ENCODE results near the gene KIF2A. TPM values are rescaled to one million over a fixed set of nuclear protein-coding genes. Genes with fewer than 3 reads are reported as not detected.

The KIF2A gene
- total RNA-seq, 3 donors from 2014 or later: 34.2 to 43.3 (median 41.8) TPM

GRCh38 chr5:62373382-62373781 lies 67.4 kb downstream of the KIF2A start:
- H3K4me3 ChIP-seq: no peak overlapping the region
- H3K4me1 ChIP-seq (ENCODE audit: low read depth): no peaks in the 10 kb centered on the region
- no peak for TF ChIP-seq CTCF (IDR thresholded peaks at IDR 0.05)
- no peaks in the 10 kb centered on the region for H3K9me3 ChIP-seq
- ATAC-seq: no peak
- no peak for DNase-seq
- intact Hi-C loops (cut with DNase I, micrococcal nuclease): no loop called here
- H3K36me3 ChIP-seq (ENCODE audit: low read depth): no peaks in the 10 kb centered on the region

DNA sequence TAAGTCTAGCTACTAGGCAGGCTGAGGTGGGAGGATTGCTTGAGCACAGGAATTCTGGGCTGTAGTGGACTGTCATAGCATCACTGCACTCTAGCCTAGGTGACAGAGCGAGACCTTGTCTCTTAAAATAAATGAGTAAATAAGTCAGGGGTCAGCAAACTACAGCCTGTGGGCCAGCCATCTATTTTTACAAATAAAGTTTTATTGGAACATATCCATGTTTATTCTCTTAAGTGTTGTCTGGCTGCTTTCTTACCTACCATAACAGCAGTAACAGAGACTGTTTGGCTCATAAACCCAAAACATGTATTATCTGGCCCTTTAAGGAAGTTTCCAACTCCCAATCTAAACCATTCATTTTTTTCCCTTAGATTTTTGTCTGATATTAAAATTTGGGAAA lies 68.1 kb downstream of the KIF2A start:
- H3K36me3 ChIP-seq (ENCODE audit: low read depth): no peaks in the 10 kb centered on the region
- intact Hi-C loops (cut with DNase I, micrococcal nuclease): no loop called here
- no peak overlapping the region for H3K4me3 ChIP-seq

DNA sequence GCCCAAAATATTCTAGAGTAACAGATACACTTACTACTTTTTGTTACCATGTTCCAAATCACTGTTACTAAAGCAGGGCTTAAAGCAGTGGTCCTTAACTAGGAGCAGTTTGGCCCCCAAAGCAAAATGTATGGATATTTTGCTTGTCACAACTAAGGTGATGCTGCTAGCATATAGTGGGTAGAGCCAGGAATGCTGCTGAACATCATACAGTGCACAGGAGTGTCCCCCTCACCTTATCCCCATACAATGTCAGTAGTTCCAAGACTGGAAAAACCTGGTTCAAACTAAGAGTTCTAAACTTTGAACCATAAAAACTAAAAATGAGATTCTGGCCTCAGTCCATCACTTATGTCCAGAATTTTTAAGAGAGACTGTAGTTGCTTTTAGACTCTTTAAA lies 69.6 kb downstream of the KIF2A start:
- ATAC-seq: no peak
- peaks cover 4% of the 10 kb centered on the region for H3K36me3 ChIP-seq (ENCODE audit: low read depth)
- no peak for TF ChIP-seq CTCF (IDR thresholded peaks at IDR 0.05)

More for the DNA sequence above, 68.1 kb downstream of the KIF2A start:
- no peak for DNase-seq
- Histone ChIP-seq H3K9me3 (no peaks in the 10 kb centered on the region), H3K4me1 (ENCODE audit: low read depth) (no peaks in the 10 kb centered on the region)
- no peak for TF ChIP-seq CTCF (IDR thresholded peaks at IDR 0.05)
- no peak for ATAC-seq

DNA sequence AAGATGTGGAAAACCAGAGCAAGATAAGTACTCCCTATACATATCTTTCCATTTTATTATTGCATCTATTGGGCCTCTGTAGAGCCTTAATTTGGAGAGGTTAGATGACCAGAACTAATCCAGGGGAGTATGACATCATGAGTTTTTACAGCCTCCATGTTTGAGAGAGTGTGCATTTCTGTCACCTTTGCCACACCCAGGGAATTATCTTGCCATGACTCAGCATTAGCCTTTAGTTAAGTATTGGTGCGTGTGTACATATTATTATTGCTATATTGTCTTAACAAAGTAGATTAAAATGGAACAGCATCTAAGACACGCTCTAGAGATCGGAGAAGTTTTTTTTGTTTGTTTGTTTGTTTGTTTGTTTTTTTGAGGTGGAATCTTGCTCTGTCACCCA lies 70.1 kb downstream of the KIF2A start:
- peak in 1 of 3 donors; percentile 14 for DNase-seq
- H3K9me3 ChIP-seq: no peaks in the 10 kb centered on the region

More for the DNA sequence above, 69.6 kb downstream of the KIF2A start:
- DNase-seq: no peak
- H3K9me3 ChIP-seq: no peaks in the 10 kb centered on the region
- H3K4me3 ChIP-seq: no peak overlapping the region
- intact Hi-C loops (cut with DNase I, micrococcal nuclease): no loop called here
- no peaks in the 10 kb centered on the region for H3K4me1 ChIP-seq (ENCODE audit: low read depth)

DNA sequence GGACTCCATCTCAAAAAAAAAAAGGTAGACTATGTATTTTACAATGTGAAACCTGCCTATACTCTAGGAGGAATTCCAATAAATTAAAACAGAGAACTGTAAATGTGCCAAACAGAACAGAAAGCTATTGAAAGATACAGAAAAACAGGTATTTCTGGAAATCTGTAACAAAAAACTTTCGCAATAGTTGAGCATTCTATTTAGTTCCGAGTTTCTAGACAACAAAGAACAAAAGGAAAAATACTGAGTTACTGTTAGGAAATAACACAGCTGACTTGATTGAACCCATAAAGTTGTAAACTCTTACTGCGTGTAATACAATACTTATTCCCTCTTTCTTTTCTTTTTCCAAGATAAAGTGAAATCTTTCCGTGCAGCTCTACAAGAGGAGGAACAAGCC lies 79.1 kb downstream of the KIF2A start:
- intact Hi-C loops (cut with DNase I, micrococcal nuclease): no loop called here
- no peak for TF ChIP-seq CTCF (IDR thresholded peaks at IDR 0.05)
- peak; percentile 35 for ATAC-seq
- no peak for DNase-seq
- Histone ChIP-seq H3K36me3 (ENCODE audit: low read depth) (no peaks in the 10 kb centered on the region), H3K9me3 (no peaks in the 10 kb centered on the region), H3K4me3 (no peak overlapping the region), H3K4me1 (ENCODE audit: low read depth) (no peaks in the 10 kb centered on the region)

More for the DNA sequence above, 70.1 kb downstream of the KIF2A start:
- H3K36me3 ChIP-seq (ENCODE audit: low read depth): peaks cover 4% of the 10 kb centered on the region
- intact Hi-C loops (cut with DNase I, micrococcal nuclease): no loop called here
- H3K4me3 ChIP-seq: no peak overlapping the region
- H3K4me1 ChIP-seq (ENCODE audit: low read depth): no peaks in the 10 kb centered on the region
- no peak for TF ChIP-seq CTCF (IDR thresholded peaks at IDR 0.05)
- peak; percentile 86 for ATAC-seq

DNA sequence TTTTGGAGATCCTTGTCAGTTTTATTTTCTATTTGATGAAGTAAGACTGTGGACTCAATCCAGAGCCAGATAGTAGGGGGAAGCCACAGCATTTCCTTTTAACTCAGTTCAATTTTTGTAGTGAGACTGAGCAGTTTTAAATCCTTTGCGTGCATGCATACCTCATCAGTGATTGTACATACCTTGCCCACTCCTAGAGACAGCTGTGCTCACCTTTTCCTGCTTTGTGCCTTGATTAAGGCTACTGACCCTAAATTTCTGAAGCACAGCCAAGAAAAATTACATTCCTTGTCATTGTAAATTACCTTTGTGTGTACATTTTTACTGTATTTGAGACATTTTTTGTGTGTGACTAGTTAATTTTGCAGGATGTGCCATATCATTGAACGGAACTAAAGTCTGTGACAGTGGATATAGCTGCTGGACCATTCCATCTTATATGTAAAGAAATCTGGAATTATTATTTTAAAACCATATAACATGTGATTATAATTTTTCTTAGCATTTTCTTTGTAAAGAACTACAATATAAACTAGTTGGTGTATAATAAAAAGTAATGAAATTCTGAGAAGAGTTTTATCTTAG lies 79.9 kb downstream of the KIF2A start:
- no peaks in the 10 kb centered on the region for H3K9me3 ChIP-seq
- intact Hi-C loops (cut with DNase I, micrococcal nuclease): no loop called here
- ATAC-seq (no peak), DNase-seq (no peak)
- H3K36me3 ChIP-seq (ENCODE audit: low read depth): no peaks in the 10 kb centered on the region
- no peak overlapping the region for H3K4me3 ChIP-seq
- H3K4me1 ChIP-seq (ENCODE audit: low read depth): no peaks in the 10 kb centered on the region
- TF ChIP-seq CTCF (IDR thresholded peaks at IDR 0.05): no peak
